BE2C (cell line): Measurements from ENCODE around the gene TAF6.

Experiments used
- DNase-seq: peaks from one replicate; pipeline ENCODE4 v3.0.0-alpha.2; 2020
- H3K27me3 ChIP-seq: fragments of 250-450 bp; sonication (Bioruptor Pico); 2 replicates; pipeline ENCODE4 v1.5.1; 2020; ENCODE audit warnings: mild to moderate bottlenecking
- H3K36me3 ChIP-seq: fragments of 250-450 bp; sonication (Bioruptor Pico); 2 replicates; pipeline ENCODE4 v1.5.1; 2020; ENCODE audit warnings: mild to moderate bottlenecking
- H3K4me1 ChIP-seq: fragments of 250-450 bp; sonication (Bioruptor Pico); 2 replicates; pipeline ENCODE4 v1.5.1; 2020
- H3K4me3 ChIP-seq: 2 replicates; pipeline ENCODE4 v1.5.1; 2011; ENCODE audit warnings: low read depth, low read length
- H3K9me3 ChIP-seq: fragments of 250-450 bp; sonication (Bioruptor Pico); 2 replicates; pipeline ENCODE4 v1.5.1; 2020
- CTCF ChIP-seq: IDR thresholded peaks from 2 replicates; pipeline ENCODE4 v1.5.1; 2012; ENCODE audit warnings: mild to moderate bottlenecking, low read depth, low read length

Gene TAF6

DNA sequence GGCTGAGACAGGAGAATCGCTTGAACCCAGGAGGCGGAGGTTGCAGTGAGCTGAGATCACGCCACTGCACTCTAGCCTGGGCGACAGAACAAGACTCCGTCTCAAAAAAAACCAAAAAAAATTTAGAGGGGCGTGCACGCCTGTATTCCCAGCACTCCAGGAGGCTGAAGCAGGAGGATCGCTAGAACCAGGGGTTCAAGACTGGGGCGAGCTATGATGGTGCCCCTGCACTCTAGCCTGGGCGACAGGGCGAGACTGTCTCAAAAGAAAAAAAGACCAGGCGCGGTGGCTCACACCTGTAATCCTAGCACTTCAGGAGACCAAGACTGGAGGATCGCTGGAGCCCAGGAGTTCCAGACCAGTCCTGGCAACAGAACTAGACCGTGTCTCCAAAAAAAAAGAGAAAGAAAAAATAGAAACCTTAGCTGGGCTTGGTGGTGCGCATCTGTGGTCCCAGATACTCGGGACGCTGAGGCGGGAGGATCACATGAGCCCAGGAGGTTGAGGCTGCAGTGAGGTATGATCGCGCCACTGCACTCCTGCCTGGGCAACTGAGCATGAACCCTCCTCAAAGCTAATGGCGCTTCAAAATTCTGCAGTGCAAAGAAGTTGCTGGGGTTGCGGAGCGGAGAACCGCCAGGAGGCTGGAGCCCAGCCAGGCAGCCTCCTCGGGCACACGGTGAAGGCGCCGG is 7.2 kb upstream of the TAF6 start:
- Histone ChIP-seq H3K4me1 (no peaks in the 10 kb centered on the region), H3K9me3 (no peaks in the 10 kb centered on the region), H3K27me3 (no peaks in the 10 kb centered on the region), H3K4me3 (peak overlapping the region; percentile 93), H3K36me3 (no peaks in the 10 kb centered on the region)
- DNase-seq, result no peak
- peak; percentile 7; the same call in 1 of the 2 replicates for TF ChIP-seq CTCF

GRCh38 chr7:100124301-100125230 is 5.4 kb upstream of the TAF6 start:
- no peaks in the 10 kb centered on the region for H3K9me3 ChIP-seq
- DNase-seq, result no peak
- no peaks in the 10 kb centered on the region for H3K27me3 ChIP-seq
- TF ChIP-seq CTCF, result no peak
- H3K4me3 ChIP-seq, result no peak overlapping the region
- H3K36me3 ChIP-seq, result no peaks in the 10 kb centered on the region
- H3K4me1 ChIP-seq, result no peaks in the 10 kb centered on the region

DNA sequence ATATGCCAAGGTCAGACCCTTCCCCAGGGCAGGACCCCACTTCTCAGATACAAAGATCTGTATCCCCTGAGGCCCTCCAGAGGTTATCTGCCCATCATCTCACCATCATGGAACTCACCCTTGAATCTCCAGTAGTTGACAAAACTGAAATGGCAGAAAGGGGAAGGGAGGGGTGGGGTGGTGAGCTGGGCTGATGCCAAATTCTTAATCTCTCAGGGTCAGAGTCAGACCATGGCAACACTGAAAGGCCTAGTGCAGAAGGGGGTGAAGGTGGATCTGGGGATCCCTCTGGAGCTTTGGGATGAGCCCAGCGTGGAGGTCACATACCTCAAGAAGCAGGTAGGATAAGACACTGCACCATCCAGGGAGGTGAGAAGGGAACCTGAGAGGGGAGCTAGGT is 3.4 kb upstream of the TAF6 start:
- no peak for TF ChIP-seq CTCF
- DNase-seq, result no peak
- H3K27me3 ChIP-seq, result no peaks in the 10 kb centered on the region

DNA sequence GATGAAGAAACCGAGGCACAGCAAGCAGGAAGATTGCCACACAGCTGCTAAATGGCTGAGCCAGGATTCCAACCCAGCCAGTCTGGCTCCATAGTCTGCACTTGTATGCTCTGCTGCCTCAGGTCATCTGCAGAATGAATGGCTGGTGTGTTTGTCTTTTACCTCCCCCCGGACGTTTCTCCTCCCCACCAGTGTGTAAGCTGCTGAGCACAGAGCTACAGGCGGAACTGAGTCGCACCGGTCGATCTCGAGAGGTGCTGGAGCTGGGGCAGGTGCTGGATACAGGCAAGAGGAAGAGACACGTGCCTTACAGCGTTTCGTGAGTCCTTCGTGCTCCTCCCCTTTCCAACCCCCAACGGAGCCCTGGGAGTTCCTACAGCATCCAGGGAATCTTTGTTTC is 2.9 kb upstream of the TAF6 start:
- no peak overlapping the region for H3K4me3 ChIP-seq
- DNase-seq, result no peak

More for the DNA sequence above, 3.4 kb upstream of the TAF6 start:
- Histone ChIP-seq H3K4me3 (no peak overlapping the region), H3K4me1 (no peaks in the 10 kb centered on the region), H3K9me3 (no peaks in the 10 kb centered on the region), H3K36me3 (no peaks in the 10 kb centered on the region)

GRCh38 chr7:100120733-100121036 is 1.5 kb upstream of the TAF6 start:
- DNase-seq, result no peak
- no peaks in the 10 kb centered on the region for H3K4me1 ChIP-seq
- H3K4me3 ChIP-seq, result peak overlapping the region; percentile 99
- no peaks in the 10 kb centered on the region for H3K36me3 ChIP-seq
- TF ChIP-seq CTCF, result no peak
- no peaks in the 10 kb centered on the region for H3K27me3 ChIP-seq
- no peaks in the 10 kb centered on the region for H3K9me3 ChIP-seq

More for the DNA sequence above, 2.9 kb upstream of the TAF6 start:
- no peaks in the 10 kb centered on the region for H3K36me3 ChIP-seq
- no peaks in the 10 kb centered on the region for H3K27me3 ChIP-seq
- no peaks in the 10 kb centered on the region for H3K9me3 ChIP-seq
- no peaks in the 10 kb centered on the region for H3K4me1 ChIP-seq
- TF ChIP-seq CTCF, result no peak
